Left colon (tissue), 2 donors: ENCODE data around the gene MERTK. TPM values are rescaled to one million over a fixed set of nuclear protein-coding genes. Genes with fewer than 3 reads are reported as not detected.
"Not testable (repeated sequence)": the region's sequence is repeated elsewhere in the genome, so short reads cannot be mapped to it uniquely, and the experiment has no call there.

Source experiments
- ATAC-seq: fragments of 200-7000 bp; cut with Tn5 transposase; one replicate; pipeline ENCODE4 v1.9.1; 2020; ENCODE audit warnings: mild to moderate bottlenecking, moderate library complexity
- DNase-seq, 2 donors: peaks; one replicate each; pipeline ENCODE4 v3.0.0-alpha.2; 2020
- intact Hi-C, 2 donors: fragments of 100-400 bp; cut with DNase I in 1 of 2; cut with micrococcal nuclease in 1 of 2; formaldehyde crosslinking; loops; one replicate each; pipeline versions ENCODE4 v1.11.2 to v1.14.0; 2022; cut with DNase I, micrococcal nuclease
- total RNA-seq, 2 donors: library from RNA; stranded (reverse); fragmentation: NEBNext Ultra II Directional; extraction: Animal tissue kit (Norgen Biotek cat#: 25700); gene quantifications; one replicate each; pipeline ENCODE4 v1.2.1, GENCODE V29; 2021
- donor health status: DM: no; HTN: no; CAD: no.
- donor health status: DM: yes; HTN: yes; CAD: no.

The MERTK gene
- total RNA-seq, 2 donors from 2014 or later: 9.0 to 9.2 TPM

DNA sequence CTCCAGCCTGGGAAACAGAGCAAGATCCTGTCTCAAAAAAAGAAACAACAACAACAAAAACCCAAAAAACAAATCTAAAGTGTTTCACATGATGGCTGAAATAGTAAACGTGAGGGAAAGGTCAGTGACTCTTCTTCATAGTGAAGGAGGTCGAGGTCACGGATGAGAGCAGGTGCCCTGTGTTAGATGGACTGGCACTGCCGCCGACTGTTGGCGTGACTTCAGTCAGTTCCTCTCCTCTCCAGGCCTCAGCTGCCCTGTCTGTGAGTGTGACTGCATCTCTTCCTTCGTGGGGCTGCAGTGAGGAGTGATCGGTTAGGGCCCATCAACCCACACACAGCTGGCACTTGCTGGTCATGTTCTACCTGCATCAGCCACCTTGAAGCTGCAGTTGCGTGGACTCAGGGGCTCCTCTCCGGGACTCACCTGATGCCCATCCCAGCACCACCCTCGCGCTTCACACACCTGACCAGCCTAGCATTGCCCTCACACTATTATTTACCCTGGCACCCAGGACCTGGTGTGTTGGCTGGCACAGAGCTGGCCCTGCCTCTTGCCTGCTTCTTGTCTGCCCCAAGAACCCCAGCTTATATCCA lies 126.6 kb downstream of the MERTK start:
- DNase-seq: no peak
- no peak for ATAC-seq
- intact Hi-C loops: no loop called here

DNA sequence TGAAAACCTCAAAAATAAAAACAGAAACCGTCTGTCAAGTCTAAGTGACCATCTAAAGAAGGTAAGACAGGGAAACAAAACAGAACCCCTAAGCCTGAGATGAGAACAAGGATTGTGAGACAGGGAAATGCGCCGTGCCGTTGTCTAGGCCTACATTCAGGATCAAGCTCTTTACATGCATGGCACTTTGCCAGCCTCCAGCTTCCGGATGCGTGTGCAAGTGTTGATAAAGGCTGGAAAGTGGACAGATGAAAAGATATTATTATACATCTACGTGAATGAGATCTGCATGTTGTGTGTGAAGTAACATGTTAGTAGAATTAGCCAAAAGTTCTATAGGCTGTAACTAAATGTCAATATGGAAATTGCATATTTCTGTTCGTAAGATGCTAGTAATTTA lies 128.1 kb downstream of the MERTK start:
- intact Hi-C loops: no loop called here
- DNase-seq: peak in 1 of 2 donors; percentile 45
- ATAC-seq: no peak

DNA sequence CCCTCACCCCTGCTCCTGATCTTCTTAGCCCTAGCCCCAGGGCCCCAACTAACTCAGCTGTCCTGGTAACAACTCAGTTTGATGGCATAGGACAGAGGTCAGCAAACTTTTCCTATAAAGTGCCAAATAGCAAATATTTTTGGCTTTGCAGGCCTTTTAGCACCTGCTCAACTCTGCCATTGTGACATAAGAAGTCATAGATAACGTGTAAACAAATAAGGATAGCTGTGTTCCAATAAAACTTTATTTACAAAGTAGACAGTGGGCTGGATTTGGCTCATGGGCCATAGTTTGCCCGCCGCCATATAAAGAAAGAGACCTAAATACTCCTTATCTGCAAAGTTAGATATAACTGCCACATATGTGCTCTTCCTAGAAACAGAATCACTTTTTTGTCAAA lies 129.4 kb downstream of the MERTK start:
- no peak for DNase-seq
- intact Hi-C loops: no loop called here
- no peak for ATAC-seq

DNA sequence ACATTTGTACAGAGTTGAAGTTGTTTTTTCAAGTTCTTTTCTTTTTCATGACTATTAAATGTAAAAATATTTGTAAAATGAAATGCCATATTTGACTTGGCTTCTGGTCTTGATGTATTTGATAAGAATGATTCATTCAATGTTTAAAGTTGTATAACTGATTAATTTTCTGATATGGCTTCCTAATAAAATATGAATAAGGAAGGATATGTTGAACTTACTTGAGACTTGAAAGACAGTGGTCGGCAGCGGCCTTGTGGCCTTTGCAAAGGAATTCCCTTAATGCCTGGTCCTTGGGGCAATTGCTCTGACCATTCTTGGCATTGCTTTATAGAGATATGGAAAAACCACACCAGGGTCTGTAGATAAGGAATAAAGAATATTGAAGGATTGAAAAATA lies 130.8 kb downstream of the MERTK start:
- intact Hi-C loops: no loop called here
- DNase-seq (no peak), ATAC-seq (no peak)

DNA sequence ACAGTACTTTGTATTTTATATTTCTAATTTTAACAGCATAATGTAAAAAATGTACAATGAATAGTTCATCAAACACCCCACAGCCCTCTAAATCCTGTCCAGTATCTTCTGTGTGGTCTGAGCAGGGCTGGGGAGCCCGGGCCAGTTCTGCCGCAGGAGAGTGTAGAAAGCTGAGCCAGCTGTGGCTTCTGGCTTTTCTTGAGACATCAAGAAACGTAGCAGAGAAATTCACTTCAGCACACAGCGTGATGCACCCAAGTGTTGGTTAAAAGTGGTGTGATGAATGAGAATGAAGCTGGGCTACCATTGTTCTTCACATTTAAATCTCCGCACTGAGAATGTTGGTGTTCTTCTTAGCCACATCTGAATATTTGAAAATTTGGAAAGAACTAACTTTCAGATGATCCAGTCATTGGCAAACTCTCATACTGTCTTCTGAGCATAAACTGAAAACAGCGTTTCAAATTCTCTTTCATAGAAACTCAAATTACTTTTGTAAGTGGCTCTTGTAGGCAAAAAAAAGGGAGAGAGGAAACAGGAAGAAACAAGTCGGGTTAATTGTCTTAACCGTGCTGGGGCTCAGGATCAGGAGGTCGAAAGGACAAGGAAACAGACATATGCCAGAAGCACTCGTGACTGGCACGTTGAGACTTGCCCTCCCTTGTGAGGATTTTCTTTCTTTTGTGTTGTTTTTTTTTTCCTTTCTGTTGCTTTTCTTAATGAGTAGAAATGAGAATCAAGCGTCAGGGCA lies 133.2 kb downstream of the MERTK start:
- intact Hi-C loops: no loop called here
- ATAC-seq (peak; percentile 91), DNase-seq (peak in 1 of 2 donors; percentile 50)

DNA sequence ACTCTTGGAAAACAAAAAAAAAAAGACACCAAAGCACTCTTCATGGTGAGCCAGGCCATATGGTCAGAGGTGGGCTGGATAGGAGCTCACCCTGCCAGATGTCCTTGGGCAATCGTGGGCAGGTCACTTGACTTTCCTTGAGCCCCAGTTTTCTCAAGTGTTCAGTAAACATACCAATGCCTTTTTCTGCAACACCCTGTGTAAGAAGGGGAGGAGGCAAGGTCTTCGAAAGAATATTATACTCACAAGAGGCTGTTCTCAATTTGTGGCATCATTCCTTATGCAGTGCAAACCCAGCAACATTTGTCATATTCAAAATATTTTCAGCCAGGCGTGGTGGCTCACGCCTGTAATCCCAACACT lies 133.8 kb downstream of the MERTK start:
- intact Hi-C loops: no loop called here
- ATAC-seq (peak; percentile 35), DNase-seq (no peak)

DNA sequence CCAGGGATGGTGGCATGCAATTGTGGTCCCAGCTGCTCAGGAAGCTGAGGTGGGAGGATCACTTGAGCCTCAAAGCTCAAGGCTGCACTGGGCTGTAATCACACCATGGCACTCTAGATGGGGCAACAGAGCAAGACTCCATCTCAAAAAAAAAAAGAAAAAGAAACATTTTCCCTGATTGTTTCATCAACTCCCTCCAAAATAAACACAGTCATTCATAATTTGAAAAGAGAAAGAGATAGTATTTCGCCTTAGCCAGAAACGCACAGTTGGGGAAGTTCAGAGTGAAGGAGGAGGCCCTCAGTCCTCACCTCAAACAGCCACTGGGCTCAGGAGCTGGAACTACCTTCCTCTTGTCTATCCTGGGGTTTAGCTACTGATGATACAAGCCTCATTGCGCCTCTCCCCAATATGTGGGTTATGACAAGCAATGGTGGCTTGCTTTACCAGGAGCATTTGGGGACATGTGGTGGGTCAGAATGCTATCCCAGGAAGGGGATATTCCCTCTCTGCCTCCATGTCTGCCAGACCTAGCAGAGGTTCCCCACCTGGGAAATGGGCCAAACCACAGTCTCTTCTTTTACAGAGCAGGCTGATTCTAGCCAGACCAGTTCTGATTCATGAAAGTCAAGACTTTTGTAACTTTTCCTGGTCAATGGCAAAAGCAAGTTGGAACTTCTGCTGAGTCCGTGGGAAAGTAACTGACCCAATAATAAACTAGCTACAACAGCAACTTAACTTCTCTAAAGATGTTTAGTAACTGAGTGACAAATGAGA lies 134.5 kb downstream of the MERTK start:
- peak; percentile 44 for ATAC-seq
- intact Hi-C loops: no loop called here
- no peak for DNase-seq

DNA sequence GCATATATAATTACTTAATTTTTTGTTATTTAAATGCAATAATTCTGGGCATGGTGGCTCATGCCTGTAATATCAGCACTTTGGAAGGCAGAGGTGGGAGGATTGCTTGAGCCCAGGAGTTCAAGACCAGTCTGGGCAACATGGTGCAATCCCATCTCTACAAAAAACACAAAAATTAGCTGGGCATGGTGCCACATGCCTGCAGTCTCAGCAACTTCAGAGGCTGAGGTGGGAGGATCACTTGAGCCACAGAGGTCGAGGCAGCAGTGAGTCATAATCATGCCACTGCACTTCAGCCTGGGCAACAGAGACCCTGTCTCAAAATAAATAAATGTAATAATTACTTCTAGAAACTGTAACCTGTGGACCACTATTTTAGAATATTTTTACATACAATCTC lies 135.2 kb downstream of the MERTK start:
- no peak for DNase-seq
- intact Hi-C loops: no loop called here
- no peak for ATAC-seq

DNA sequence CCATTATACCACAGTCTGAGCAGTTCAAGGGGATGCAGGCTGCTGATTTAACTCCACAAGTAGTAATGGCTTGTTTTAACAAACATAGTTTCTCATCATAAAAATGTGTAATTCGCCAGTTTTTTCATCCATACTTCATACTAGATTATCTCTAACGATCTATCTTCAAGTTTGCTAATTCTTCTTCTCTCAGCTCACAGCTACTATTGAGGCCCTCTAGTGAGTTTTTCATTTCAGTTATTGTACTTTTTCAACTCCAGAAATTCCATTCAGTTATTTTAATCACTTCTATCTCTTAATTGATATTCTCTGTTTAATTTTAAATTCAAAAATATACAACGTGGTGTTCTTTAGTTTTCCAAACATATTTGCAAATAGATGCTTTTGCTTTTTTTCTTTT lies 136.5 kb downstream of the MERTK start:
- no peak for DNase-seq
- intact Hi-C loops: no loop called here
- ATAC-seq: no peak

DNA sequence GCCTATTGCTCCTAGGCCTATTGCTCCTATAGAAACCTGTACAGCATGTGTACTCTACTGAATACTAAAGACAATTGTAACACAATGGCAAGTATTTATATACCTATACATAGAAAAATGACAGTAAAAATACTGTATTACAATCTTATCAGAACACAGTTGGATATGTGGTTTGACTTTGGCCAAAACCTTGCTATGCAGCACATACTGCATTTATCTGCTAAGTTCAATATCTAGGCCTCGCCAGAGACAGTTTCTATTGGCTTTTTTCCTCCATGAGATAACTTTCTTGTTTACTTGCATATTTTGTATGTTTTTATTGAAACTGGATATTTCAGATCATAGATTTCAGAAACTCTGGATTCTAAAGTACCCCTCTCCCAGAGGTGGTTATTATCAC lies 137.4 kb downstream of the MERTK start:
- no peak for ATAC-seq
- intact Hi-C loops: no loop called here
- no peak for DNase-seq

DNA sequence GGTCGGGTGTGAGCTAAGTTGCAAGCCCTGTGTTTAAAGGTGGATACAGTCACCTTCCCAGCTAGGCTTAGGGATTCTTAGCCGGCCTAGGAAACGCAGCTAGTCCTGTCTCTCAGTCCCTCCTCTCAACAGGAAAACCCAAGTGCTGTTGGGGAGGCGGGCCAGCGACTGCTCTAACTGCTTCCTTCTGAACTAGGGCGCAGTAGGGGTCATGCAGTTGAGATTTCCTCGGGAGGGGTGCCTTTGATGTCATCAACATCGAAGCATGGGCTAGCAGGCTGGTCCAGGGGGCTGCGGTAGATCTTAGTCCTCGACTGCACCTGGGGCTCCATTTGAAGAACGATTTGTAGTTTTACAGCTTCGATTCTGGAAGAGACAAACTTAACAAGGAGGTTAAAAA lies 141.1 kb downstream of the MERTK start:
- intact Hi-C loops, ATAC-seq, DNase-seq: not testable (repeated sequence)

DNA sequence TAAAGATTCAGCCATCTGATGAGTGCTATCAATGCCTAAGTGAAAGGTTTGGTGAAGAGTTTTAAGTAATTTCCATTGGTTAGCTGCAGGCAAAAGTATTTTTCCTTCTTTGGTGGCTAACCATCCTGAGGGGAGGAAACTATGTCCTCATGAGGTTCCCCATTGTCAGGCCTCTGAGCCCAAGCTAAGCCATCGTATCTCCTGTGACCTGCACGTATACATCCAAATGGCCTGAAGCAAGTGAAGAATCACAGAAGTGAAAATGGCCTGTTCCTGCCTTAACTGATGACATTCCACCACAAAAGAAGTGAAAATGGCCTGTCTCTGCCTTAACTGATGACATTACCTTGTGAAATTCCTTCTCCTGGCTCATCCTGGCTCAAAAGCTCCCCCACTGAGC lies 141.7 kb downstream of the MERTK start:
- DNase-seq, ATAC-seq, intact Hi-C loops: not testable (repeated sequence)

DNA sequence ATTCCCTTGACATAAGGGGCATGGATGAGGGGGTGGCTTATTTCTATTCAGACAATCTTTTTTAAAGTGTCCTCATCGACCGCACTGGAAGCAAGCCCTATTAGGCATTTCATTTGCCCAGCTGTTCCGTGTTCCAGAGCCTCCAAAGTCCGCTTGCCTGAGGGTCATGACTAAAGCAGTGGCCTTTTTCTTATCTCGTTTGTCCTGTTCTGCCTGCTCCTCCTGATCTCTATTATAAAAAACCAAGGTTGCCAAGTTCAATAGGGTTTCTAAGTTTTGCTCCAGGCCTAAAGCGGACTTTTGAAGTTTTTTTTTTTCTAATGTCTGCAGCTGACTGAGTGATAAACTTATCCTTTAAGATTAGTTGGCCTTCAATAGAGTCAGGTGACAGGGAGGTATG lies 143.1 kb downstream of the MERTK start:
- ATAC-seq, DNase-seq, intact Hi-C loops: not testable (repeated sequence)

DNA sequence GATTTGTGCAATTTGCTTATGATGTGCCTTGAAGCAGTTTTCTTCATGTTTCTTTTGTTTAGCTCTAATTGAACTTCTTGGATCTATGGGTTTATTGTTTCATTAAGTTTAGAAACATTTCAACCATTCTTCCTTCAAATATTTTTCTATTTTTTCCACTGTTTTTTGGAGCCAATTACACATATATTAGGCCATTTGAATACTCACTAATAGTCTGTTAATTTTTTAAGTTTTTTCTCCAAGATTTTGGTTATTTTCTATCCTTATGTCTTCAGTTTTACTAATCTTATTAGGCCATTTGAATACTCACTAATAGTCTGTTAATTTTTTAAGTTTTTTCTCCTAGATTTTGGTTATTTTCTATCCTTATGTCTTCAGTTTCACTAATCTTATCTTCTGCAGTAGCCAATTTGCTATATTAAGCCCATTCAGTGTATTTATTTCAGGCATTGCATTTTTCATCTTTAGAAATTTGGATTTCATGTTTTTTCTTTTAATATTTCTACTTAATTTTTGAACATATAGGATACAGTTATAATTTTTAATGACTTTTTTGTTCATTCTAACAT lies 147.1 kb downstream of the MERTK start:
- ATAC-seq (no peak), DNase-seq (no peak)
- intact Hi-C loops: loop anchor here (5.0 kb wide), 1 partner anchor 148 kb away; the partner anchor contains the start of gene MERTK (in 2 of the 2)

DNA sequence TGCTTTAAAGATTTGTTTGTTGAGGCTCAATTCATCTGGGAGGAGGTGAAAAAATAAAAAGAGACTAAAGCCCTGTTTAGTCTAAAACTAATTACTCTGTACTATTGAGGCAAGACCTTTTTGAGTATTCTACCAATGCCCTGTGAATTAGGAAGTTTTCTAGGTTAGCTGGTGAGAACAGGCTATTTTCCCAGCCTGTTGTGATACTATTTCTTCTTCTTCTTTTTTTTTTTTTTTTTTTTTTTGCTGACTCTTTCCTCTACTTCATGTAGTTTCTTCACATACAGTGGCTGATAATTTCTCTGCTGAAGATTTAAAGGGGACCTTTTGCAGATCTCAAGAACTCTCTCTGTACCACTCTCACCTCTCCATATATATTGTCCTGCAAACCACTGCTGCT lies 147.8 kb downstream of the MERTK start:
- ATAC-seq: no peak
- intact Hi-C loops: loop anchor here (5.0 kb wide), 1 partner anchor 149 kb away; the partner anchor contains the start of gene MERTK (in 2 of the 2)
- no peak for DNase-seq

DNA sequence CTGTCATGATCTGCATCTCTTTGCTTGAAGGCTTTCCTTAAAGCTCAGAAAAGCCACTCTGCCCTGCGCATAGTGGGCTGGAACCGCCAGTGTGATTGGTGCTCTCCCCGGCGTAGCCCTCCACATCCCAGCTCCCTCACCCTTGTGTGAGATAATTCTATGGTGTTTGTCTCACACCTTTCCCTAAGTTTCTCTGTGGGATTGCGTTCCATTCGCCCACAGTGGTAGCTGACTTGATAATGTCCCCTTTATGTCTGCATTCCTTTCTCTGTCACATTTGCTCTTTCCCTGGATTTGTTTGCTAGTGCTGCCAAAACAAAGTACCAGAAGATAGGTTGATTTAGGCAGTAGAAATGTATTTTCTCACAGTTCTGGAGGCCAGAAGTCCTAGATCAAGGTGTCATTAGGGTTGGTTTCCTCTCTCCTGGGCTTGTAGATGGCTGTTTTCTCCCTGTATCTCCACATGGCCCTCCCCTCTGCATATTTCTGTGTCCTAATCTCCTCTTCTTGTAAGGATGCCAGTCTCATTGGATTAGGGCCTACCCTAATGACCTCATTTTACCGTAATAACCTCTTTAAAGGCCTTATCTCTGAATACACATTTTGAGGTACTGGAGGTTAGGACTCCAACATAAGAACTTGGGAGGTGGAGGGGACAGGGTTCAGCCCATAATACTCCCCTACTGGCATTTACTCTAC lies 149.3 kb downstream of the MERTK start:
- intact Hi-C loops: loop anchor here (5.0 kb wide), 1 partner anchor 150 kb away; the partner anchor contains the start of gene MERTK (in 2 of the 2)
- DNase-seq: no peak
- no peak for ATAC-seq

DNA sequence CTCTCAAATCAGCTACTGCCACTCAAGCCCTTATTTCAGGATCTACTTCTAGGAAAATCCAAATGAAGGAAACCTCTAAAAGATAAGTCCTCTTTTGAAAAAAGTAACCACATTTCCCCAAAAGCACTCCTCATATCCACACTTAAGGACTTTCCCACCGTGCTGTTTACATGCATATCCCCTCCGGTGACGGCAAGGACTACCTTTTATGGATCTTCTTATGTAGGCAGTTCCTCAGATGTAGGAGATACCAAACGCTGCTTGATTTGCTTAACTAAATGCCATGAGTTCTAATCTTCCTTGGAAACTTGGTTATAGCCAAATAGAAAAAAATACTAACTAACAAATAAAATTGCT lies 149.8 kb downstream of the MERTK start:
- intact Hi-C loops: loop anchor here (5.0 kb wide), 1 partner anchor 151 kb away; the partner anchor contains the start of gene MERTK (in 2 of the 2)

DNA sequence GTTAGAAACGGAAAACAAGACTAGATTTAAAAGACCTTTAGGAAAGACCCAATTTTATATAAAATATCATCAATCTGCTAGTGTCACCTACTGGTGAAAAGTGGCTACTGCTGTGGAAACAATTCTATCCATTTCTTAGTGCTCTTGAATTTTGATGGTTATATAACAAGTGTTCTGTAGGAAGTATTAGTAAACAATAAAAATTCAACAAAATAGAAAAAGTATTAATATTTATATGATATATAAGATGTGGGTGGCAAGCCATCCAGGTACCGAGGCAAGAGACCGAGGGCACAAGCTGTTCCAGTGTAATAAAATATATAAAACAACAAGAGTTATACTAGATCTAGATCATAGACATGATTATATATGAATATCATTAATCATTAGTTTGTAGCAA lies 150.5 kb downstream of the MERTK start:
- DNase-seq: no peak
- intact Hi-C loops: loop anchor here (5.0 kb wide), 1 partner anchor 152 kb away; the partner anchor contains the start of gene MERTK (in 2 of the 2)
- ATAC-seq: peak; percentile 62

More for the DNA sequence above, 149.8 kb downstream of the MERTK start:
- ATAC-seq (no peak), DNase-seq (no peak)

DNA sequence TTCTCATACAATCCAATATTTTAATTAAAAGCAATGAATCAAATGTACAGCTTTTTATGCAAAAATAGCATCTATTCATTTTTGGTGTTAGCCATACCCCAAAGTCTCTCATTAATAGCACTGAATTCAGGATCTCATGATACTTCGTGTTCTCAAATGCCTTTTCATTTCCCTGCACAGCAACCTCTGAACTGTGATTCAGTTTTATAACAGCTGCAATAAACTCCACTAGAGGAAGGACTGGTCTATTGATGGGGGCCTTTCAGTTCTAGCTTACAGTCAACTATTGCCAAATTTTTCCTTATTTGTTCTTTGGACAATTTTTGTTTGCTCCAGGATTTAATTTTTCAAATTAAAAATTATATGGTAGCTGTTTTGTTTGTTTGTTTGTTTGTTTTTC lies 151.9 kb downstream of the MERTK start:
- ATAC-seq (peak; percentile 17), DNase-seq (no peak)
- intact Hi-C loops: no loop called here
